Stimulated activated memory B cell treated with anti-CD40 and anti-IgM and Interleukin-4, amounts not matched to agents 10 μg/mL and 1 μg/mL and 100 μg/mL, for 72 hours (primary cell): ENCODE measurements around the gene MYO19.

Experiments
- ATAC-seq: fragments of 150-1000 bp; cut with Tn5 transposase; 2 replicates; pipeline ENCODE4 v1.10.0; 2021
- H3K27ac Mint-ChIP-seq: one replicate; pipeline ENCODE4 v1.8.0; 2022; ENCODE audit warnings: mild to moderate bottlenecking, mixed read lengths
- H3K27me3 Mint-ChIP-seq: one replicate; pipeline ENCODE4 v1.8.0; 2022; ENCODE audit warnings: mixed read lengths
- H3K36me3 Mint-ChIP-seq: one replicate; pipeline ENCODE4 v1.8.0; 2022; ENCODE audit warnings: mixed read lengths
- H3K4me1 Mint-ChIP-seq: one replicate; pipeline ENCODE4 v1.8.0; 2022; ENCODE audit warnings: mixed read lengths
- H3K4me3 Mint-ChIP-seq: one replicate; pipeline ENCODE4 v1.8.0; 2022; ENCODE audit warnings: mild to moderate bottlenecking, moderate library complexity, mixed read lengths
- H3K9me3 Mint-ChIP-seq: one replicate; pipeline ENCODE4 v1.8.0; 2022; ENCODE audit warnings: mixed read lengths

The MYO19 gene

DNA sequence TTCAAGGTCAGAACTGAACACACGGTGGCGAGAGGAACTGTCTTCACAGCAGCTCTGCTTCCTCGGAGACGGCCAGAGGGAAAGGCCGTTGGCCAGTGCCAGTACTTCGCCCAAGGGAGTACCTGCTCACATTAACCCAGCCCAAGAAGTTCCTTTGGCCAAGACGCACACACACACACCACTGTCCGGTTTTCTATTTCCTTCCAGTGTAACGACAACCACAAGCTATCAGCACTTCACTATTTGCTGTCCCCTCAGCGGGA, 9.3 kb upstream of the MYO19 start:
- Mint-ChIP-seq H3K36me3 (peaks cover 6% of the 10 kb centered on the region), H3K27ac (peak overlapping the region; percentile 98), H3K4me1 (peaks cover 31% of the 10 kb centered on the region), H3K4me3 (peak overlapping the region; percentile 88), H3K9me3 (no peaks in the 10 kb centered on the region), H3K27me3 (no peaks in the 10 kb centered on the region)
- no peak for ATAC-seq

DNA sequence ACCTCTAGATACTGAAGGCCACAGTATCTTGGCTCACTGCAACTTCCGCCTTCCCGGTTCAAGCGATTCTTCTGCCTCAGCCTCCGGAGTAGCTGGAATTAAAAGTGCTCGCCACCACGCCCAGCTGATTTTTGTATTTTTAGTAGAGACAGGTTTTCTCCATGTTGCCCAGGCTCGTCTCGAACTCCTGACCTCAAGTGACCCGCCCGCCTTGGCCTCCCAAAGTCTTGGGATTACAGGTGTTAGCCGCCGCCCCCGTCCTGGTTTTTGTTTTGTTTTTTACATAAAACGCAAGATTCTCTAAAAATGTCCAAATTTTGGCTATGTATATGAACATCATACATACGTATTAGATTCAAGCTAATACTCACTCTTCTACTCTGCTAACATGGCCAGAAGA, 8.1 kb upstream of the MYO19 start:
- H3K4me3 Mint-ChIP-seq = no peak overlapping the region
- no peak overlapping the region for H3K27ac Mint-ChIP-seq
- H3K9me3 Mint-ChIP-seq = no peaks in the 10 kb centered on the region
- peaks cover 24% of the 10 kb centered on the region for H3K4me1 Mint-ChIP-seq
- H3K36me3 Mint-ChIP-seq = peaks cover 6% of the 10 kb centered on the region
- ATAC-seq = no peak
- no peaks in the 10 kb centered on the region for H3K27me3 Mint-ChIP-seq

DNA sequence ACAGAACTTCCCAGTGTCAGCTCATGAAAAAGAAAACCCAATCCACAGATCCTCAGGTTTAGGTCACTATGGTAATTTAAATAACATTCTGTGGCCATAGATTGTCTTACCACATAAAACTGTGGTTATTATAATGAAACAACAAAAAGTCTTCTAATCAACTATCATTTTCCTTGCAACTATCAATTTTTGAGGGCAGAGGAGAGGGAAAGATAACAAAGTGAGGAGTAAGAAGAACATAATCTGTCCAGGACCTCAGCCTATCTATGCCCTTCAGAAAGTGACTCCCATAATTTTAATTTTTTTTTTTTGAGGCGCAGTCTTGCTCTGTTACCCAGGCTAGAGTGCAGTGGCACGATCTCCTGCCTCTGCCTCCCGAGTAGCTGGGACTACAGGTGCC, 6.0 kb upstream of the MYO19 start:
- no peaks in the 10 kb centered on the region for H3K9me3 Mint-ChIP-seq
- peaks cover 29% of the 10 kb centered on the region for H3K4me1 Mint-ChIP-seq
- H3K27ac Mint-ChIP-seq = no peak overlapping the region
- H3K36me3 Mint-ChIP-seq = peaks cover 20% of the 10 kb centered on the region
- ATAC-seq = no peak
- H3K4me3 Mint-ChIP-seq = no peak overlapping the region
- H3K27me3 Mint-ChIP-seq = no peaks in the 10 kb centered on the region

DNA sequence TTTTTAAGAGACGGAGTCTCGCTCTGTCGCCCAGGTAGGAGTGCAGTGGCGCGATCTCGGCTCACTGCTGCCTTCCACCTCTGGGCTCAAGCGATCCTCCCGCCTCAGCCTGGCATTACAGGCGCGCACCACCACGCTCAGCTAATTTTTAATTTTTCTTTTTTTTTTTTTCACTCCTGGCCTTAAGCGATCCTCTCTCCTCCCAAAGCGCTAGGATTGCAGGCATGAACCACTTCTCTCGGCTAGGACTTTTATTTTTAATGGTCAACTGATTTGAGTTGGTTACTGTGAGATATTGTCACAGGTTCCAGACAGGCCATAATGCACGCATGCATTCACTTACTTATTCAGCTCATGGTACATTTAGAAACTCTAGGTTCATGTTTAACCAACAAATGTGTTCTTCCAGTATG, 1.0 kb upstream of the MYO19 start:
- ATAC-seq = no peak
- H3K27ac Mint-ChIP-seq = peak overlapping the region; percentile 91
- no peaks in the 10 kb centered on the region for H3K27me3 Mint-ChIP-seq
- no peaks in the 10 kb centered on the region for H3K9me3 Mint-ChIP-seq
- H3K4me1 Mint-ChIP-seq = peaks cover 22% of the 10 kb centered on the region
- peak overlapping the region; percentile 92 for H3K4me3 Mint-ChIP-seq
- H3K36me3 Mint-ChIP-seq = peaks cover 34% of the 10 kb centered on the region

DNA sequence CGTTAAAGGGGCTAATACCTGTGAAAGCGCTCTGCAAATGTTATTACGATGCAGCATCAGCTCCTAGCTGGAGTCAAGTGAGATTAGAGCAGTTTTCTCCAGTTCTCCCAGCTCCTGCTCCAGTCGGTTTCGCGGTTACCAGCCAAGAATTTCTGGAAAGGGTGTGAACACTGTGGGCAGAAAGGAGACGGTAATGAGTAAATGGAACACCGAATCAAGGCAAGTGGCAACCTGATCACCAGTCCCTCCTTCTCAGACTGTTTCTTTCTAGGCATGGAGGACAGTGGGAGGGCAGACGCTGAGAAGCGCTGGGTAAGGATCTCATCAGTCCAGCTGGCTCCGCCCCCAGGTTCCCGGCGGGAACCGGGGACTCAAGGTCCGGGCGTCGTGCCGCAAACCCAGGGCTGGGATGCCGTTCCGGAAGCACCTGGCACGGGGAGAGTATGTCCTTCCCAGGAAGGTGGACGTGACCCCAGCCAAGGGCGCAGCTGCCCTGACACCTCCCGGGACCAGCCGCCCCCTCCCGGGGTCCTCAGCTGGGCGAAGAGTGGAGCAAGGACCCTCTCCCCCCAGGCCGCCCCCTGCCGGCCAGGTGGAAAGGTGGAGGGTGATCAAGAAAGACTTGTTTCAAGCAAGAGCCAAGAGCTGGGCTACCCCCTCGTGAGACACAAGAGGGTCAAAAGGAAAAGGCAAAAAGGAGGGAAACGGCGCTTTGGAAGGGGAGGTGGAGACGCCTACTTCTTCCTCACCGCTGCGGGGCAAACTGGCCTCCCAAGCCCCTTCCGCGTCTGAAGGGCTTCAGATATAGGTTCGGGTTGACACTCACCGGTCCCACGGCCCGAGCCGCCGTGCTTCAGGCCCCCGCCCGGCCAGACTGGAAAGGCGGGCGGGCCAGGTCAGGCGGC, 481 bp downstream of the MYO19 start:
- Mint-ChIP-seq H3K27me3 (no peaks in the 10 kb centered on the region), H3K4me1 (peaks cover 17% of the 10 kb centered on the region), H3K9me3 (no peaks in the 10 kb centered on the region), H3K36me3 (peaks cover 32% of the 10 kb centered on the region), H3K27ac (peak overlapping the region; percentile 91), H3K4me3 (peak overlapping the region; percentile 92)
- ATAC-seq = peak; percentile 61

DNA sequence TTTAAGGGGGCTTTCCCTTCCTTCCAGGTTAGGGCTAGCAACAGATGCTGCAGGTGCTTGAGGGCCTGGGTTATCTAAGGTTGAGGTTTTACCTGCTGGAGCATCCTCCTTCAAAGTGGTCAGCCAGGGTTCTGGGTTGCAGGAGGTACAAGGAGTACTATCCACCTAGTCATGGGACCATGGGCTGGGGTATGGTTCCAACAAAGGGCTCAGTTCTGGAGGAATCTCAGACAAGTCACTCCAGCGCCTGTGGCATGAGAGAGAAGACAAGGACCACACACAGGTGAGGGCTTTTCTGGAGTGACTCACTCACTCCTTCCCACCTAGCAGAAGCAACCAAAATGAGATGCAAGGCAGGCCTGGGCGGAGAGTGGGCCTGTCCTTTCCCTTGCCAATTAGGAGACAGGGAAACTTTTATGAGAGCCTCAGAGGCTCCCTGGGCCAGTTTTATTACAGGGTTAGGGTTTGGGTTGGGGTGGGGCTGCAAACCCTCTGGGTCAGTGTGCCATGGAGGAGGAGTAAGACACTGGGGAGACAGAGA, 2.2 kb downstream of the MYO19 start:
- no peak overlapping the region for H3K27ac Mint-ChIP-seq
- H3K4me1 Mint-ChIP-seq = peaks cover 17% of the 10 kb centered on the region
- ATAC-seq = no peak
- H3K27me3 Mint-ChIP-seq = no peaks in the 10 kb centered on the region
- peaks cover 44% of the 10 kb centered on the region for H3K36me3 Mint-ChIP-seq
- no peak overlapping the region for H3K4me3 Mint-ChIP-seq
- H3K9me3 Mint-ChIP-seq = no peaks in the 10 kb centered on the region

DNA sequence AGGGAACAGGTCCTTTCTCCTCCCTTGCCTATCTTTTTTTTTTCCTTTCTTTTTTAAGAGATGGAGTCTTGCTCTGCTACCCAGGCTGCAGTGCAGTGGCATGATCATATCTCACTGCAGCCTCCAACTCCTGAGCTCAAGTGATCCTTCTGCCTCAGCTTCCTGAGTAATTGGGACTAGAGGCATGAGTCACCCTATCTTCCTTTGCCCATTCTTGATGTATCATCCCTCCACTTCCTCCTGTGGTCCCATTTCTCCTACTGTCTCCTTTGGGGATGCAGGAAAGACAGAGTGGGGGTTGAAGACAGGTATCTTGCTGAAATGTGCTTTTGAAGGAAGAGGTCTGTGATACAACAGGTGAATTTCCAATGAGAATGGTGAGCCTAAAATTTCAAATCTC, 5.5 kb downstream of the MYO19 start:
- Mint-ChIP-seq H3K36me3 (peaks cover 61% of the 10 kb centered on the region), H3K4me1 (peaks cover 10% of the 10 kb centered on the region), H3K4me3 (no peak overlapping the region), H3K27ac (no peak overlapping the region), H3K27me3 (no peaks in the 10 kb centered on the region), H3K9me3 (no peaks in the 10 kb centered on the region)
- no peak for ATAC-seq

DNA sequence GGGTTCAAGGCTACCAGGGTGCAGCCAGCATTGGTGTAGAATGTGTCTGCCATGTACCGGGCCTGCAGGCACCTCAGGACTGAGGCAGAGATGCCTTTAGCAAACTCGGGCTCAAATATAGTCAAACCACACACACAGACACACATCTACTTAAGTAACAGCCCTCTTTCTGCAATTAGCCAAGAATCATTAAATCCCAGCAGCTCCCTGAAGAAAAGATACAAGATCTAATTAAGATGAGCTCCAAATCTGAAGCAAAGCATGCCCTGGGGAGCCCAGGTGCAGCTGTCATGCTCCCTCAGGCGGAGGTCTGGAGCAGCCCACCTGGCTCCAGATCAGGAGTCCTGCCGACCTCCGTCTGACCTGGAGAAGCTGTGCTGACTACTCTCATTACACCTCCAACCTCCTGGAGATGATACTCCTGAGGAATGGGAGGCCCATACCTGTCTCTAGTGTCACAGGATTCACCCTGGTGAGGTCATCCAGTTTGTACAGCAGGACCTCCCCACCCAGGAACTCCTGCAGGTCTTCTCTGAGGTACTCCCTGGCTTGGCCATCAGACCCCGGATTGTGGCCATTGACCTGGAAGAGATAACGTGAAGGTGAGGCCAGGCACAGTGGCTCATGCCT, 6.9 kb downstream of the MYO19 start:
- no peak for ATAC-seq
- H3K9me3 Mint-ChIP-seq = no peaks in the 10 kb centered on the region
- H3K36me3 Mint-ChIP-seq = peaks cover 58% of the 10 kb centered on the region
- H3K27me3 Mint-ChIP-seq = no peaks in the 10 kb centered on the region
- H3K27ac Mint-ChIP-seq = no peak overlapping the region
- H3K4me3 Mint-ChIP-seq = no peak overlapping the region
- H3K4me1 Mint-ChIP-seq = peaks cover 5% of the 10 kb centered on the region

DNA sequence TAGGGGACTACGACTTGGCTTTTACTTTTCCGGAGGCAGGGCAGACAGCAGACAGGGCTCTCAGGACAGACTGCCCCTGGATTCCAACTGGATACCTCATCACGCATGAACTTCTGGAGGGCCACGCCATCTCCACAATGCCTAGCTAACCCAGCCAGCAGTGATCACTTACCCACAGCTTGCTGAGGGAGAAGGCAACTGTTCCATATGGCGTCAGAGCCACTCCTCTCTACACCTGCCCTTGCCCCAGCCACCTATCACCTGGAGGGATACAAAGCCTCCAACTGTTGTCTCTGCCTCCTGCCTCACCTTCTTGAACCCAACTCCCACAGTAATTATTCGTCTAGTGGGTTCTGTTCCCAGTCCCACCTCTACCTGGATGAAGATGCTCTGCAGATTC, 8.8 kb downstream of the MYO19 start:
- H3K4me3 Mint-ChIP-seq = no peak overlapping the region
- H3K4me1 Mint-ChIP-seq = peaks cover 5% of the 10 kb centered on the region
- peaks cover 56% of the 10 kb centered on the region for H3K36me3 Mint-ChIP-seq
- no peak for ATAC-seq
- H3K27me3 Mint-ChIP-seq = no peaks in the 10 kb centered on the region
- H3K9me3 Mint-ChIP-seq = no peaks in the 10 kb centered on the region
- H3K27ac Mint-ChIP-seq = no peak overlapping the region

DNA sequence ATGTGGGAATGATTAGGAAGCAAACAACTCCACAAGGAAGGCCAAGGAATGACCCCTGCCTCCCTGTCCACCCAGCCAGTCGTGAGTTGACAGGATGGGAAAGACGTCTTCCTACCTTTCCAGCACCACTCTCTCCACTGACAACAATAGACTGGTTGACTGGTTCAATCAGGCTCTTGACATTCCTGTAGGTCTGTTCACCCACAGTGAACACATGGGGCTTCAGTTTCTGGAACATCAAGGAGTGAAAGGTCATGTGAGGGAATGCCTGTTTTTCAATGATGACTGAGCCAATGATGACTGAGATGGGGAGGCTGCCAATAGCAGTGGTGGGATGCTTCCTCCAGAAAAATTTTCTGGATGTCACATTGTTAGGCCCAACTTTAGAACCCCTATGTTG, 9.6 kb downstream of the MYO19 start:
- Mint-ChIP-seq H3K4me1 (peaks cover 6% of the 10 kb centered on the region), H3K27me3 (no peaks in the 10 kb centered on the region), H3K36me3 (peaks cover 64% of the 10 kb centered on the region), H3K9me3 (no peaks in the 10 kb centered on the region), H3K27ac (no peak overlapping the region), H3K4me3 (no peak overlapping the region)
- ATAC-seq = no peak

DNA sequence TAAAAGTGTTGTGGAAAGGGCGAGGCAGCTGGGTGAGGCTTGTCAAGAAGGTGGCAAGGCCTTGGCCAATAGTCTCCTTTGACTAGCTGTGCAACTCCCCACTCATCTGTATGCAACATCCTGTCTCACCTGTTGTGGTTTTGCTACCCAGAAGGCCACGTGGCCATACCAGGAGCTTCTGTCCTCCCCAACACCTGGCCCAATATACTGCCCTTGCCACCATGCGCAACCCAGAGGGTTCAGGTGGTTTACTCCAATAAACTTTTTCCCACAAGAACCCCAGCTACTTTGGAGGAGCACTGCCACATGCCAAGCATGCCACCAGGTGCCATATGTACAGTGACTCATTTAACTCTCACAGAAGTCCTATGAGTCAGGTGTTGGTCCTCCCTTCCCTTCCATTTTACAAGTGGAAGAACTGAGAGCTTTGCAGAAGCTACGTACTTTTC, 10.2 kb downstream of the MYO19 start:
- Mint-ChIP-seq H3K9me3 (no peaks in the 10 kb centered on the region), H3K36me3 (peaks cover 69% of the 10 kb centered on the region), H3K4me3 (no peak overlapping the region), H3K27ac (no peak overlapping the region), H3K4me1 (peaks cover 13% of the 10 kb centered on the region), H3K27me3 (no peaks in the 10 kb centered on the region)
- ATAC-seq = no peak

DNA sequence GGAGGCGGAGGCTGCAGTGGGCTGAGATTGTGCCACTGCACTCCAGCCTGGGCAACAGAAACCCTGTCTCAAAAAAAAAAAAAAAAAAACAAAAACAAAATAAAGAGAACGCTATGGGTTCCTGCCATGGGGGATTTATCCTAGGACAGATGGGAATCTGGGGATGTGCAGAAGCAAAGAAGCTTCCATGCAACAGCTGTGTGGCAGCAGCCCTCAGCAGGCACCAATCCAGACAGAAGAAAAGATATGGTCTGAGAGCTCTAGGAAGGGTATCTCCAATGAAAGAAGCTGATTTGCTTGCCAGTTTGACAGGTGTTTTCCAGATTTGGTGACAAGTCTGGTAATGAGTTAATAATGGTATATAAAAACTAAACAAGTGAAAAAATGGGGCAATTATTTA, 11.6 kb downstream of the MYO19 start:
- no peaks in the 10 kb centered on the region for H3K27me3 Mint-ChIP-seq
- no peak for ATAC-seq
- H3K27ac Mint-ChIP-seq = no peak overlapping the region
- peaks cover 23% of the 10 kb centered on the region for H3K4me1 Mint-ChIP-seq
- H3K36me3 Mint-ChIP-seq = peaks cover 66% of the 10 kb centered on the region
- H3K4me3 Mint-ChIP-seq = no peak overlapping the region
- H3K9me3 Mint-ChIP-seq = no peaks in the 10 kb centered on the region

DNA sequence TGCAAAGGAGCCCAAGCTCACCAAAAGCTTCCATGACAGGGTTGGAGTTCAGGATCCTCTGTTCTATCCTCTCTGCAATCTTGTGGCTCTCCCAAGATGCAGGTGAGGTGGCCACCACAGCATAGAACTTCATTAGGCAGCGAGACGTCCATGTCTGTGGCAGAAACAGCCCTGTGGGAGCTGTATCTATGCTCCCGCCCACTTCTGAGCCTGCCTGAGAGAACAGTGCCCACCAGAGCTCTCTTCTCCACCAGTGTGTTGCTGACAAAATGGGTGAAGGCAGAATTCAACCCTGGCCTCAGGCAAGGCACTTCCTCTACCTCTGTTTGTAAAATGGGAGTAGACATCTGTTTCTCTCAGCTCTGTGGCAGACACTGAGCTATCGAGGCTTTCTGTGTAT, 18.8 kb downstream of the MYO19 start:
- Mint-ChIP-seq H3K4me1 (peaks cover 18% of the 10 kb centered on the region), H3K36me3 (peaks cover 64% of the 10 kb centered on the region), H3K27me3 (no peaks in the 10 kb centered on the region), H3K4me3 (no peak overlapping the region), H3K9me3 (no peaks in the 10 kb centered on the region), H3K27ac (no peak overlapping the region)
- no peak for ATAC-seq

DNA sequence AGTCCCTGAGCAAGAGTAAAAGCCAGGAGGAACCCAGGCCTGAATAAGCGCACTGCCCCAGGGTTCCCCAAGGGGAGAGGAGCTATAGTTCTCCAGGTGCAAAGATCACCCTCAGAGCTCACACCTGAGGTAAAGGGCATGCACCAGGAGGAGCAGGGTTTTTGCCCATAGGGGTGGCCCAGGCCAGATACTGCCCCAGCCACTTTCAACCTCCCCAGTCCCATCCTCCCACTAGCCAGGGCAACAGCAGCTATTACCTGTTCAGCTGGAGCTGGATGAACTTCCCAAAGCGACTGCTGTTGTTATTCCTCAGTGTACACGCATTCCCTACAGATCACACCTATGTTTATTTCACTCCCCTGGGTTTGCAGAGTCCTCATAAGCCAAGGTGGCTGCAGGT, 19.8 kb downstream of the MYO19 start:
- no peak for ATAC-seq
- Mint-ChIP-seq H3K4me3 (no peak overlapping the region), H3K9me3 (no peaks in the 10 kb centered on the region), H3K27me3 (no peaks in the 10 kb centered on the region), H3K4me1 (peaks cover 14% of the 10 kb centered on the region), H3K36me3 (peaks cover 61% of the 10 kb centered on the region), H3K27ac (no peak overlapping the region)

DNA sequence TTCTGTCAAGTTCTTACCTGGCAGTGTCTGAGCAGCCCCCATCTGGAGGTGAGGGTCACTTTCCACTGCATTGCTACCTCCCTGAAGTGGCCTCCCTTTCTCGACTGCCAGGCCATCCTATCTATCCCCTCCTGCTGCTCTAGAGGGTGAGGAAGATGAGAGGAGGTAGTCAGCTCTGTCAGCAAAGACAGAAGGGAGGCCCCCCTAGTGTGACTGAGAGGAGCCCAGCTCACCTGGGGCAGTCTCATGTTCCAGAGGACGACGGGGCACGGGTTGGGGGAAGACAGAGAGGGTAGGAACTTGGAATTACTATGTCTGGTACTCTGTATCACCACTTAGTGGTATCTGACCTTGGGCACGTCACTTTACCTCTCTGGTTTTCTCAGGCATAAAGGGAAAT, 22.0 kb downstream of the MYO19 start:
- H3K4me1 Mint-ChIP-seq = no peaks in the 10 kb centered on the region
- H3K9me3 Mint-ChIP-seq = no peaks in the 10 kb centered on the region
- no peak overlapping the region for H3K27ac Mint-ChIP-seq
- peaks cover 61% of the 10 kb centered on the region for H3K36me3 Mint-ChIP-seq
- no peaks in the 10 kb centered on the region for H3K27me3 Mint-ChIP-seq
- no peak overlapping the region for H3K4me3 Mint-ChIP-seq
- no peak for ATAC-seq

DNA sequence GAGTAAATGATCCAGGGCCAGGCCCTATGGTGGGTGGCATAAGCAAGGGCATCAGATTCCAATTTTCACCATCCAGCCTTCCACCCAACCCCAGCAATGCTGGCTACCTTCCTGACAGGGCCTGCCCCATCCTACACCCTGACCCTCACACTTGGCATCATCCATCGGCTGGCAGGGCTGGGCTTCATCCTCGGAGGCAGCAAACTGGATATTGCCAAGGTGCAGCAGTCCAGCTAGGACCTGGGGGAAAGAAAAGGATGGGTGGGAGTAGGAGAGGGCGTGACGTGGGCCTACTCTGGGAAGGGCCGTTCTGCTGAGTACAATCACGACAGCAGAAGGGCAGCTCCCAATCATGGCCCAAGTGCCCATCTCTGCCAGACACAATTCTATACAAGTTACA, 23.5 kb downstream of the MYO19 start:
- no peaks in the 10 kb centered on the region for H3K27me3 Mint-ChIP-seq
- H3K36me3 Mint-ChIP-seq = peaks cover 70% of the 10 kb centered on the region
- H3K4me1 Mint-ChIP-seq = no peaks in the 10 kb centered on the region
- ATAC-seq = no peak
- no peak overlapping the region for H3K4me3 Mint-ChIP-seq
- H3K9me3 Mint-ChIP-seq = no peaks in the 10 kb centered on the region
- no peak overlapping the region for H3K27ac Mint-ChIP-seq
